IPS DF 6.9 (cell line): ENCODE data around the gene WDR43.

Experiments used
- DNase-seq: peaks from one replicate; pipeline ENCODE4 v3.0.0-alpha.2; 2013; ENCODE audit warnings: low read depth, low spot score
- H3K27ac ChIP-seq: one replicate; pipeline ENCODE4 v1.5.1; 2013; ENCODE audit warnings: low read length, control low read depth
- H3K27me3 ChIP-seq: 2 replicates; pipeline ENCODE4 v1.6.1; 2013; ENCODE audit warnings: mild to moderate bottlenecking, low read length; ENCODE audit not compliant: control insufficient read depth, insufficient read depth
- H3K36me3 ChIP-seq: 2 replicates; pipeline ENCODE4 v1.6.1; 2013; ENCODE audit warnings: low read length; ENCODE audit not compliant: control insufficient read depth, insufficient read depth
- H3K4me1 ChIP-seq: 2 replicates; pipeline ENCODE4 v1.6.1; 2013; ENCODE audit warnings: low read length; ENCODE audit not compliant: control insufficient read depth, insufficient read depth
- H3K4me3 ChIP-seq: 2 replicates; pipeline ENCODE4 v1.5.1; 2013; ENCODE audit warnings: mild to moderate bottlenecking, low read length
- H3K9me3 ChIP-seq: 2 replicates; pipeline ENCODE4 v1.6.1; 2013; ENCODE audit warnings: low read length, inconsistent platforms; ENCODE audit not compliant: control insufficient read depth, insufficient read depth
- WGBS: extraction: QIAGEN DNeasy Blood & Tissue Kit; methylation state at CpG from one replicate; pipeline ENCODE4 v1.1.7; 2013; ENCODE audit warnings: mixed read lengths, missing lambda C conversion rate; ENCODE audit not compliant: insufficient read length, insufficient coverage; 5-methylcytosine and 5-hydroxymethylcytosine counted together

WDR43 gene

DNA sequence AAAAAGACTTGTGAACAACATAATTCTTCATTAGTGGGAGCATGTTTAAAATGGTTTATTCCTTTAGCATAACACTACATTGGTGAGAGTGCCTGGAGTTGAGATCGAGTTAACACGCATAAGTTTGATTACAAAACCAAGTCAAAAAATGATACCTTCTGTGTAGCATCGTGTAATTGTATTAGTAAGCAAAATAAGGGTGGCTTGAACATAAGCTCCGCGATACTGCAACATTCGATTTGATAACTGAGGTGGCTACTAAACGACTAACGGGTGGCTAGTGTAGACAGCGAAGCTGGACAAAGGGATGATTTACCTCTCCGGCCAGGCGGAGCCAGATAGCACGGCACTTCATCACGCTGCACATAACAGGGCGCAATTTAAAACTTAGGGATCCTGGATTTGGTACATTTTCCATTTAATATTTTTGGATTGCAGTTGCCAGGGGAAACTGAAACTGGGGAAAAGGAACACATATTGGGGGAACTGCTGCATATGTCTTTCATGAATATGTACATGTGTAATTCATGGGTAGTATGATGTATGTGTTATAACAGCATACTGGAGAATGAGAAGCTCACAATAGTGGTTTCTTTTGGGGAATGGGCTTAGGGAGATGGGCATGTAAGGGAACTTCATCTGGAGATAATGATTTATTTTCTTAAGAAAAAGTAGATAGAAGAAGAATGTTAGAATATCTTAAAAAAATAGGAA lies 50.2 kb downstream of the WDR43 start:
- no peaks in the 10 kb centered on the region for H3K4me1 ChIP-seq
- no CpG with 5 or more reads among the region's 14 CpGs for WGBS
- DNase-seq: no peak
- H3K4me3 ChIP-seq: no peak overlapping the region
- H3K27me3 ChIP-seq: no peaks in the 10 kb centered on the region
- peaks cover 32% of the 10 kb centered on the region; the same call in 1 of the 2 replicates for H3K36me3 ChIP-seq
- no peak overlapping the region for H3K27ac ChIP-seq
- H3K9me3 ChIP-seq: peaks cover 4% of the 10 kb centered on the region

DNA sequence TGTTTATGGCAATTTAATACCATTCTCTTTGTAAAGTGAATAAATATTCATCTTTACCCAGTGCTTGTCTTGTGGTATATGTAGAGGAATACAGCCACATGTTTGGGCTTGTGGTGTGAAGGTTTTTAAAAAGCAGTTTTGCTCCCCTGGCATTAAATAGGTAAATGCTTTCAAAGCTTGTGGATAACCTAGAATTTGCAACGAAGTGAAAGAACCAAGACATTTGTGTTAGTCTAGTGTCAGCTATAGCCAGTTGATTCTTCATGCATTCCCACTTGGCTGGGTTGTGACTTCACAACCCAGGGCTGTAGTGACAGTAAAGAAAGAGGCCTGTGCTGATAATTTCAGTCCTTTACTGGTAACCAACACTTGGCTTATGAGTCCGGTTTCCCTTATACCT lies 53.7 kb downstream of the WDR43 start:
- Histone ChIP-seq H3K27me3 (no peaks in the 10 kb centered on the region), H3K36me3 (peaks cover 23% of the 10 kb centered on the region; the same call in 1 of the 2 replicates), H3K4me3 (no peak overlapping the region), H3K4me1 (peaks cover 2% of the 10 kb centered on the region; the same call in 1 of the 2 replicates), H3K27ac (no peak overlapping the region), H3K9me3 (peaks cover 4% of the 10 kb centered on the region)
- no CpG with 5 or more reads among the region's 2 CpGs for WGBS
- DNase-seq: no peak

DNA sequence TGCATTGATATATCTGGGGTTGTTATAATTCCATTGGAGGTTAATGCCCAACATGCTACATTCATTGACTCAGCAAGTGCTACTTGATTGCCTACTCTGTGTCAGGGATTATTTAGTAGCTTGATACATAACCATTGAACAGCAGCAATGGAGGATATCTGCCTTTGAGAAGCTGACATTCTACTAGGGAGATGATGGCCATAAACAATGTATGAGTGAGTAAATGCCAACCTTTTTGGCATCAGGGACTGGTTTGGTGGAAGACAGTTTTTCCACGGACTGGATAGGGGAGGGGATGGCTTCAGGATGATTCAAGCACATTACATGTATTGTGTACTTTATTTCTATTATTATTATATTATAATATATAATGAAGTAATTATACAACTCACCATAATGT lies 54.7 kb downstream of the WDR43 start:
- Histone ChIP-seq H3K9me3 (peaks cover 4% of the 10 kb centered on the region), H3K27me3 (no peaks in the 10 kb centered on the region), H3K36me3 (peaks cover 18% of the 10 kb centered on the region; the same call in 1 of the 2 replicates), H3K27ac (no peak overlapping the region), H3K4me3 (no peak overlapping the region), H3K4me1 (peaks cover 2% of the 10 kb centered on the region; the same call in 1 of the 2 replicates)
- WGBS: no CpG with 5 or more reads among the region's 1 CpG
- no peak for DNase-seq

DNA sequence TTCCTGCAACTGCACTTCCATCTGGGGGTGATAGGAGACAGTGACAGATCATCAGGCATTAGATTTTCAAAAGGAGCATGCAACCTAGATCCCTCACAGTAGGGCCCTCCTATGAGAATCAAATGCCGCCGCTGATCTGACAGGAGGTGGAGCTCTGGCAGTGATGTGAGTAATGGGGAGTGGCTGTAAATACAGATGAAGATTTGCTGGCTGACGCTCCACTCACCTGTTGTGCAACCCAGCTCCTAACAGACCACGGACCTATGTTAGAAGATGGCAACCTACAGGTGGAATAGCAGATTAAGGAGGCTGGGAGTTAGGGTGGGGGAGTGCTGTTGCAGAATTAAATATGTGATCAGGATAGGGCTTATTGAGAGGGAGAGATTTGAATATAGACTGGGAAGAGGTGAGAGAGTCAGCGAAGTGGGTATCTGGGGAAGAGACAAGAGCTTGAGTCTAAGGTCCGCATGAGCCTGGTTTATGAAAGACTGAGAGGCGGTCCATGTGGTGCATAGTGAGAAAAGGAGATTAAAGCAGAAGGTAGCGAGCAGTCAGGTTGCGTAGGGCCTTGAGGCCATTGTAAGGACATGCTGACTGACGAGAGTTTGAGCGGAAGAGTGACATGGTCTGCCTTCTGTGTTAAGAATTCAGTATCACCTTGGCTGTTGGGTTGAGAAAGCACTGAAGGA lies 55.3 kb downstream of the WDR43 start:
- no CpG with 5 or more reads among the region's 11 CpGs for WGBS
- Histone ChIP-seq H3K36me3 (peaks cover 15% of the 10 kb centered on the region; the same call in 1 of the 2 replicates), H3K4me1 (peaks cover 2% of the 10 kb centered on the region; the same call in 1 of the 2 replicates), H3K27me3 (no peaks in the 10 kb centered on the region), H3K4me3 (no peak overlapping the region), H3K27ac (no peak overlapping the region), H3K9me3 (peaks cover 4% of the 10 kb centered on the region)
- no peak for DNase-seq

DNA sequence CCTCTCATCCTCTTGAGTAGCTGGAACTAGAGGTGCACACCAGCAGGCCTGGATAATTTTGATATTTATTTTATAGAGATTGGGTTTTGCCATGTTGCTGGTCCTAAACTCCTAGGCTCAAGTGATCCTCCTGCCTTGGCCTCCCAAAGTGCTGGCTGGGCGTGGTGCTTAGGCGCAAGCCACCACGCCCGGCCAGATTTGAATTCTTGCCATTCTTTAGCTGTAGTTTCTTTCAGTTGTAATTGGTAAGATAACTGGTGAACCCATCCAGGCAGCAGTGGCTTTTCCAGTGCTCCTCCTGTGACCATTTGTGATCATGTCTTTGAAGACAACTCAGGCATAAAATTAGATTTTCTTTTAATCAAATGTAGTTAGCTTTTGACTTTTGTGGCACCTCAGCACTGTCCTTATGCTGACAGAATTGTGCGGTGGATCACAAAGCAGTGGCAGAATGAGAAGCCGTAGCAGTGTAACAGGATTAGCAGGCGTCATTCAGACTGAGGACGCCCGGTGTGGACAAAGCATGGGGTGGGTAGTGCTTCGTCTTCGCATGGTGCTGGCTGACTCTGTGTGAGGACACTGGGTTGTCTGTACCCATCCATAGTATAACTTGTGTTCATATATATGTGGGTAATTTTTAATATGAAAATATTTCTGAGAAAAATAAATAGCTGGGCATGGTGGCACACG lies 56.6 kb downstream of the WDR43 start:
- WGBS: no CpG with 5 or more reads among the region's 12 CpGs
- no peaks in the 10 kb centered on the region for H3K27me3 ChIP-seq
- no peak for DNase-seq
- H3K27ac ChIP-seq: no peak overlapping the region
- H3K36me3 ChIP-seq: peaks cover 12% of the 10 kb centered on the region; the same call in 1 of the 2 replicates
- H3K4me3 ChIP-seq: no peak overlapping the region
- H3K9me3 ChIP-seq: peaks cover 4% of the 10 kb centered on the region
- peaks cover 2% of the 10 kb centered on the region for H3K4me1 ChIP-seq

DNA sequence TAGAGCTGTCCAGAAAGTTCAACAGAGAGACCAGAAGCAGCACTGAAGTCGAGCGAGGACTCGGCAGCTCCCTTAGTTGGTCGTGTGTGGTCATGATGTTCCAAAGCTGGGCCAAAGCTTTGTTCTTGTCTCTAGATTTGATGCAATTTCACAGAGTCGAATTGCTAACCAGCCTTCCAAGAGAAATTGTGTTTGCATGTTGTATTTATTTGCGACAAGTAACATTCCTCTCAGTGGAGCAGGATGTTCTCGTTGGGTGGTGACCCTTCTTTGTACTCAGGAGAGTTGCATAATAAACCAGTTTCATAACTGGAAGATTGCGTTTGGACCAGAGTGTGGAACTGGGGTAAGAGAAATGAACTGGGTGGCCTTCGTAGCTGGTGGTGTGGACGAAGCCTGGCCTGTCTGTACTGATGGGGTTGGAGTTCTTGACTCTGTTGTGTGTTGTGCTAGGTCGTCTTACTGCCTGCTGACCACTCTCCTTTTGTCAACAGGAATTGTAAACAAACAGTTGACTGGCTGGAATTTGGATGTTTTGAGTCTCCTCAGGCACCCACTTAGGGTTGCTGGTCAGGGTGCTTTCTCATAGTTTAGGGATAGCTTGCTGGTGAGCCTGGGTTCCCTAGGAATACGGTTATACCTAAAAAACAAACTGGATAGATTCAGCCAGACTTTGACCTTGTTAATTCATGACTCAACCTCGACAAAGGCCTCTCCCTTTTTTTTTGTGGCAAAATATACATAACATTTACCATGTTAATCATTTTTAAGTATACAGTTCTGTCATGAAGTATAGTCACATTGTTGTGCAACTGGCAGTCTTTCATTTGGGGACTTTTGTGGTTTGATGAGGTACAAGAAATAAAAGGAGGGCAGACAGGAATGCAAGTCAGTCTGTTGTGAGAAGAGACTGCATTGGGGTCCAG lies 57.7 kb downstream of the WDR43 start:
- peaks cover 2% of the 10 kb centered on the region for H3K4me1 ChIP-seq
- no peak for DNase-seq
- WGBS: no CpG with 5 or more reads among the region's 13 CpGs
- H3K27ac ChIP-seq: no peak overlapping the region
- no peak overlapping the region for H3K4me3 ChIP-seq
- H3K36me3 ChIP-seq: peaks cover 6% of the 10 kb centered on the region; the same call in 1 of the 2 replicates
- H3K27me3 ChIP-seq: no peaks in the 10 kb centered on the region
- H3K9me3 ChIP-seq: peaks cover 4% of the 10 kb centered on the region

DNA sequence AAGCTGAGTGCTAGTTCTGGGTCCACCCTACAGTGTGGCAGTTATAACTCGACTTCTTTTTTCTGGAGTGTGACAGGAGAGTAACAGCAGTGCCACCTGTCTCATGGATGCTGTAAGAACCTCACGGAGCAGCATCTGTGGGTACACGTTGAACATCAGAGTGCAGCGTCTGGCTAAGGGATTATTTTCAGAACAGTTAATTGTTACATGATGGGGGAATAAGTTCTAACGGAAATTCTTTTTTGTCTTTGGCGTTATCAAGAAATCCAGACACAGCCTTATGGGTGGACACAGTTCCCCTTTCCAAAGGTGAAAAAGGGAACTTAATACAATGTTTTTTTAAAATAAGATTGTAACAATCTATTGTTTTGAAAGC lies 58.4 kb downstream of the WDR43 start:
- peaks cover 4% of the 10 kb centered on the region for H3K9me3 ChIP-seq
- peaks cover 6% of the 10 kb centered on the region; the same call in 1 of the 2 replicates for H3K36me3 ChIP-seq
- no peaks in the 10 kb centered on the region for H3K27me3 ChIP-seq
- no peak for DNase-seq
- H3K4me1 ChIP-seq: peaks cover 2% of the 10 kb centered on the region
- no CpG with 5 or more reads among the region's 6 CpGs for WGBS
- H3K27ac ChIP-seq: no peak overlapping the region
- no peak overlapping the region for H3K4me3 ChIP-seq

DNA sequence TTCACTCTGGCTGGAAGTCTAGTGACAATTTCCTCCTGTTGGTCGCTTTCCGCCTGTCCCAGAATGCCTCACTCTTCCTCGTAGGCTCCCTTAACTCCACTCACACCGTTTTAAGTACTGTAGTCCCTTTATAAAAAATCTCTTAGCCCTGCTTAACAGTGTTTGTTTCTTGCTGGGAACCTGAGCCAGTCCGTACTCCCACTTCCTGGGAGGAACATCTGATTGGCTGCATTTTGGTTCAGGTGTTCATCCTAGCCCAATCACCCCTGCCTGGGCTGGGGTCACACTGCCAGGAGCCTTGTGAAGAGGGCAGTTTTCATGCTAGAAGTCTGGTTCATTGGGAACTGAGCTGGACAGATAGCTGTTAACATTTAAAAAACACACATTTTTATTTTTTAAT lies 61.0 kb downstream of the WDR43 start:
- Histone ChIP-seq H3K27ac (no peak overlapping the region), H3K9me3 (no peaks in the 10 kb centered on the region), H3K27me3 (no peaks in the 10 kb centered on the region), H3K36me3 (no peaks in the 10 kb centered on the region), H3K4me3 (no peak overlapping the region), H3K4me1 (peaks cover 2% of the 10 kb centered on the region)
- no CpG with 5 or more reads among the region's 5 CpGs for WGBS
- DNase-seq: no peak

DNA sequence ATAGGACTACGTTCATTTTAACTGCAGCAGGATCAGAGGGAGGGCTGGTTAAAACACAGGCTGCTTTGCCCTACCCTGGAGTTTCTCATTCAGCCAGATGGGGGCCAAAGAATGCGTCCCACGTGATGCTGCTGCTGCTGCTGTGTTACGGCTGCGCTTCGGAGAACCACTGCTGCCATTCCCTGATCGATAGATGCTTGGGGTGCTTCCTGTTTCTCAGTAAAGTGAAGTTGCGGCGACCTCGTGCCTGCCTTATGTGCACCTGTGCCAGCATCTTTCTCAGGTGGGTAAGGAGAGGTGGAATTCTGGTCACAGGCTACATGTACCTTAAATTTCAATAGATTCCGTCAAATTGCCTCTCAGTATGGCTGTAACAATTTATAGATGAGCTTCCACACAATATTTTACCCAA lies 62.0 kb downstream of the WDR43 start:
- DNase-seq: peak; percentile 39
- Histone ChIP-seq H3K9me3 (no peaks in the 10 kb centered on the region), H3K4me3 (no peak overlapping the region), H3K27me3 (no peaks in the 10 kb centered on the region), H3K4me1 (peaks cover 2% of the 10 kb centered on the region), H3K27ac (no peak overlapping the region), H3K36me3 (no peaks in the 10 kb centered on the region)
- no CpG with 5 or more reads among the region's 11 CpGs for WGBS

DNA sequence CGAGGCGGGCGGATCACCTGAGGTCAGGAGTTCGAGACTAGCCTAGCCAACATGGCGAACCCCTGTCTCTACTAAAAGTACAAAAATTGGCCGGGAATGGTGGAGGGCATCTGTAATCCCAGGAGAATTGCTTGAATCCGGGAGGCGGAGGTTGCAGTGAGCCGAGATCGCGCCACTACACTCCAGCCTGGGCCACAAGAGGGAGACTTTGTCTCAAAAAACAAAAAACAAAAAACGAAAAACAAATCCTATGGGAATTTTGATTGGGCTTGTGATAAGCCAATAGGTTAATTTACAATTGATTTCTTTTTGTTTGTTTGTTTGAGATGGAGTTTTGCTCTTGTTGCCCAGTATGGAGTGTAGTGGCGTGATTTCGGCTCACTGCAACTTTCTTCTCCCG lies 62.4 kb downstream of the WDR43 start:
- no peak overlapping the region for H3K27ac ChIP-seq
- no peak overlapping the region for H3K4me3 ChIP-seq
- WGBS: no CpG with 5 or more reads among the region's 15 CpGs
- H3K4me1 ChIP-seq: peaks cover 2% of the 10 kb centered on the region
- H3K36me3 ChIP-seq: no peaks in the 10 kb centered on the region
- no peaks in the 10 kb centered on the region for H3K27me3 ChIP-seq
- no peaks in the 10 kb centered on the region for H3K9me3 ChIP-seq
- DNase-seq: no peak
